Smooth muscle cell (in vitro differentiated cells): ENCODE results near the gene TRIM40. TPM values are rescaled to one million over a fixed set of nuclear protein-coding genes. Genes with fewer than 3 reads are reported as not detected.

ENCODE experiments used
- DNase-seq: peaks from one replicate; lab custom pipeline; 2025; ENCODE audit not compliant: unreplicated experiment; lab: John Stamatoyannopoulos, UW
- H2AFZ ChIP-seq: fragments of 200-600 bp; sonication (generic); 2 replicates; pipeline ENCODE4 v1.6.0; 2016; ENCODE audit warnings: antibody characterized with exemption, low read depth, mild to moderate bottlenecking
- H3F3A ChIP-seq: fragments of 200-600 bp; sonication (generic); 2 replicates; pipeline ENCODE4 v1.6.0; 2017; ENCODE audit warnings: antibody characterized with exemption, low read depth
- H3K27ac ChIP-seq: fragments of 200-600 bp; sonication (generic); 2 replicates; pipeline ENCODE4 v1.5.1; 2016; ENCODE audit warnings: low read depth, mild to moderate bottlenecking
- H3K27me3 ChIP-seq: fragments of 200-600 bp; sonication (generic); 2 replicates; pipeline ENCODE4 v1.6.1; 2016; ENCODE audit warnings: low read depth, mild to moderate bottlenecking
- H3K36me3 ChIP-seq: fragments of 200-600 bp; sonication (generic); 2 replicates; pipeline ENCODE4 v1.5.1; 2016; ENCODE audit warnings: low read depth
- H3K4me1 ChIP-seq: fragments of 200-600 bp; sonication (generic); 2 replicates; pipeline ENCODE4 v1.5.1; 2016; ENCODE audit warnings: low read depth
- H3K4me2 ChIP-seq: fragments of 200-600 bp; sonication (generic); 2 replicates; pipeline ENCODE4 v1.6.0; 2016; ENCODE audit warnings: mild to moderate bottlenecking
- H3K4me3 ChIP-seq: fragments of 200-600 bp; sonication (generic); 2 replicates; pipeline ENCODE4 v1.5.1; 2016; ENCODE audit warnings: mild to moderate bottlenecking
- H3K79me2 ChIP-seq: fragments of 200-600 bp; sonication (generic); 2 replicates; pipeline ENCODE4 v1.6.0; 2016; ENCODE audit warnings: low read depth, mild to moderate bottlenecking
- H3K9ac ChIP-seq: fragments of 200-600 bp; sonication (generic); 2 replicates; pipeline ENCODE4 v1.6.0; 2016; ENCODE audit warnings: low read depth
- H3K9me3 ChIP-seq: fragments of 200-600 bp; sonication (generic); replicated peaks from 2 replicates; pipeline ENCODE4 v1.5.1; 2016; ENCODE audit warnings: low read depth
- H4K20me1 ChIP-seq: fragments of 200-600 bp; sonication (generic); 2 replicates; pipeline ENCODE4 v1.6.0; 2016; ENCODE audit warnings: low read depth
- whole genome bisulfite sequencing: methylation state at CpG from one replicate; pipeline ENCODE4 v1.1.7; 2016; ENCODE audit warnings: low lambda C conversion rate; 5-methylcytosine and 5-hydroxymethylcytosine counted together
- polyA plus RNA-seq: library from polyadenylated mRNA; unstranded; fragments of >200 nt; fragmentation: Nextera tagmentation; extraction: Ambion mirVana; gene quantifications from 2 replicates; pipeline ENCODE4 v1.2.1, GENCODE V29; 2016
- total RNA-seq: library from RNA; depleted of rRNA; stranded (reverse); fragments of >200 nt; gene quantifications from 2 replicates; pipeline ENCODE4 v1.2.3, GENCODE V29; 2014
- TF ChIP-seq, protein P1 (sequence below): fragments of 200-600 bp; sonication (generic); IDR thresholded peaks from 2 replicates; pipeline ENCODE4 v1.5.1; 2017; ENCODE audit warnings: borderline replicate concordance, mild to moderate bottlenecking, antibody characterized with exemption; ENCODE audit not compliant: insufficient read depth, poor library complexity, severe bottlenecking

The TRIM40 gene
- total and polyA plus RNA-seq, 2 experiments from 2014 or later = not detected

DNA sequence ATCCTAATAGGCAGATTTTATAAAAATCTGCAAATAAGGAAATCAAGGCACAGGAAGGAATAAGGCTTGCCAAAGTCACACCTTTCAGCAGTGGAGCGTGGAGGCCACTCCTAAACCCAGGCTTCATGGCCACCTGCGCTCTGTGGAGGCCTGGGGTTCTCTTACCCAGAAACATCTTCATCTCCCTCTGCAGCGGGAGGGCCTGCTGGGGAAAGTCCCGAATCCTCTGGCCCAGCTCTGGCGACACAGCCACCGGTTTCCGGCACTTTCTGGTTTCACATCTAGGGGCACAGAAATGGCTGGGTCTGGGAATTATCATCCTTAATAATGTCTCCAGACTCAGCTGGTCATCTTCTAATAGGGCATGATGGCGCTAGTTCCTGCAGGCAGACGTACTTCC, 20.8 kb downstream of the TRIM40 start:
- Histone ChIP-seq H3K4me3 (no peak overlapping the region), H3K9me3 (no peaks in the 10 kb centered on the region), H4K20me1 (no peaks in the 10 kb centered on the region), H2AFZ (no peak overlapping the region), H3F3A (no peaks in the 10 kb centered on the region), H3K79me2 (no peaks in the 10 kb centered on the region), H3K36me3 (no peaks in the 10 kb centered on the region), H3K27ac (no peak overlapping the region), H3K4me2 (no peak overlapping the region), H3K9ac (no peak overlapping the region), H3K27me3 (peaks cover 41% of the 10 kb centered on the region), H3K4me1 (no peaks in the 10 kb centered on the region)
- DNase-seq = no peak
- WGBS = 91% methylated on average over 9 of the region's 9 CpGs
- TF ChIP-seq, protein P1, sequence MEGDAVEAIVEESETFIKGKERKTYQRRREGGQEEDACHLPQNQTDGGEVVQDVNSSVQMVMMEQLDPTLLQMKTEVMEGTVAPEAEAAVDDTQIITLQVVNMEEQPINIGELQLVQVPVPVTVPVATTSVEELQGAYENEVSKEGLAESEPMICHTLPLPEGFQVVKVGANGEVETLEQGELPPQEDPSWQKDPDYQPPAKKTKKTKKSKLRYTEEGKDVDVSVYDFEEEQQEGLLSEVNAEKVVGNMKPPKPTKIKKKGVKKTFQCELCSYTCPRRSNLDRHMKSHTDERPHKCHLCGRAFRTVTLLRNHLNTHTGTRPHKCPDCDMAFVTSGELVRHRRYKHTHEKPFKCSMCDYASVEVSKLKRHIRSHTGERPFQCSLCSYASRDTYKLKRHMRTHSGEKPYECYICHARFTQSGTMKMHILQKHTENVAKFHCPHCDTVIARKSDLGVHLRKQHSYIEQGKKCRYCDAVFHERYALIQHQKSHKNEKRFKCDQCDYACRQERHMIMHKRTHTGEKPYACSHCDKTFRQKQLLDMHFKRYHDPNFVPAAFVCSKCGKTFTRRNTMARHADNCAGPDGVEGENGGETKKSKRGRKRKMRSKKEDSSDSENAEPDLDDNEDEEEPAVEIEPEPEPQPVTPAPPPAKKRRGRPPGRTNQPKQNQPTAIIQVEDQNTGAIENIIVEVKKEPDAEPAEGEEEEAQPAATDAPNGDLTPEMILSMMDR = no peak

DNA sequence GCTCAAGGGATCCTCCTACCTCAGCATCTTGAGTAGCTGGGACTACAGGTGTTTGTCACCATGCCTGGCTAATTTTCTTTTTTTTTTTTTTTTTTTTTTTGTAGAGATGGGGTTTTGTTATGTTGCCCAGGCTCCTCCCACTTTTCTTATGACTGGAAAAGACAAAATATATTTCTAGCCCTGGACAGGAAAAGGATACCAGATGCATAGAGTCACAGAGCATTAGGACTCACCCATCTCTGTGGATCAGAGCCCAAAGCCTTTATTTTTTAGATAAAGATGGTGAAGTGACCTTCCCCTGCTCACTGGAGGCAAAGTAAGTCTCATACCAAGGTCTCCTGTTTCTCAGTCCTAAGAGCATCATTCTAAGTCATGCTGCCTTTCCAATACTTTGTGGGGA, 21.6 kb downstream of the TRIM40 start:
- no peak overlapping the region for H3K4me3 ChIP-seq
- no peak overlapping the region for H3K4me2 ChIP-seq
- no peak for DNase-seq

DNA sequence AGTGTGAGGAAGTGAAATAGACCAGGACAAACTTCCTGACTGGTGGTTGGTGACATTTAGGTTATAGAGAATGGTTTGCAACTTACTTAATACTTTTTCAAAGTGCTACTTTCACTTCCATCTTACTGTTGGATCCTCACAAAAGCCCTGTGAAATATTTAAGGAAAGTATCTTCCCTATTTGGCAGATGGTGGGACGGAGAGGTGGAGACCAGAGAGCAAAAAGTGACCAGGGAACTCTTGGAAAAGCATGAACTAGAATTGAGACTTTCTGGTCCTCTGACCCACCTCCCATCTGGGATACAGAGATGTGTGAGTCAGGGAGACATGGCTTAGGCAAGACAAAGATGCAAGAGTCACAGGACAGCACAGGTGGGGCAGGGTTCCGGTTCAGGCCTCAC, 22.1 kb downstream of the TRIM40 start:
- H3K79me2 ChIP-seq = no peaks in the 10 kb centered on the region
- TF ChIP-seq, protein P1 = no peak
- no peak overlapping the region for H3K27ac ChIP-seq
- no peaks in the 10 kb centered on the region for H3K36me3 ChIP-seq
- no peak overlapping the region for H3K4me2 ChIP-seq
- DNase-seq = no peak
- H3K27me3 ChIP-seq = peaks cover 41% of the 10 kb centered on the region
- H3F3A ChIP-seq = no peaks in the 10 kb centered on the region
- H3K4me1 ChIP-seq = no peaks in the 10 kb centered on the region
- H3K4me3 ChIP-seq = no peak overlapping the region
- H4K20me1 ChIP-seq = no peaks in the 10 kb centered on the region
- WGBS = 86% methylated on average over 2 of the region's 2 CpGs
- no peak overlapping the region for H2AFZ ChIP-seq
- no peak overlapping the region for H3K9ac ChIP-seq
- no peaks in the 10 kb centered on the region for H3K9me3 ChIP-seq

More for the DNA sequence above, 21.6 kb downstream of the TRIM40 start:
- Histone ChIP-seq H3K79me2 (no peaks in the 10 kb centered on the region), H3K36me3 (no peaks in the 10 kb centered on the region), H3K4me1 (no peaks in the 10 kb centered on the region), H3K9me3 (no peaks in the 10 kb centered on the region), H3F3A (no peaks in the 10 kb centered on the region), H2AFZ (no peak overlapping the region), H3K27me3 (peaks cover 41% of the 10 kb centered on the region), H4K20me1 (no peaks in the 10 kb centered on the region), H3K9ac (no peak overlapping the region), H3K27ac (no peak overlapping the region)
- TF ChIP-seq, protein P1 = no peak

DNA sequence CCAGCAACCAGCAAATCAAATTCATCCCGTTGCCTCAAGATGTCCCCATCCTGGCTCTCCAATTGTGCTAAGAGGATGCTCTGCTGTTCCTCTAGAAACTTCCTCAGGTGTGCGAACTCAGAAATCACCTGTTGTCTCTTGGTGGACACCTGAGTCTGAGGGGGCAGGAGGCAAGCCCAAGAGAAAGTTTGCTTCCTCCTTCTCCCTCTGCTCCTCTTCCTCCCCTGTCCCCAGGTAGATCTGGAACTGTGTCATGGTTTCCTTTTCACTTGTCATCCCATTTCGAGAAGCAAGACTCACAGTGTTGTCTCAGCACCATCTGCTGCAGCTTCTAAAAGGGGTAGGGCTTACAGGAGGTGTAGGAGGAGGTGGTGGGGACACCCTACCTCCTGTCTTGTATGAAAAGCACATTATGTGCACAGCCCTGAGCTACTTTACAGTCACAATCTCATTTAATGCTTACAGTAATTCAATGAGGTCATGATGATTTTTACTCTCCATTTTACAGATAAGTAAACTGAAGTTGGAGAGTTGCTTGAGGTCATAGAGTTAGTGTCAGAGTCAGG, 22.6 kb downstream of the TRIM40 start:
- Histone ChIP-seq H3K4me3 (no peak overlapping the region), H4K20me1 (no peaks in the 10 kb centered on the region), H3K27me3 (peaks cover 36% of the 10 kb centered on the region), H3K4me1 (no peaks in the 10 kb centered on the region), H3K27ac (no peak overlapping the region), H3K79me2 (no peaks in the 10 kb centered on the region), H3K36me3 (no peaks in the 10 kb centered on the region), H3K9ac (no peak overlapping the region), H3K9me3 (no peaks in the 10 kb centered on the region), H3K4me2 (no peak overlapping the region), H3F3A (no peaks in the 10 kb centered on the region), H2AFZ (no peak overlapping the region)
- TF ChIP-seq, protein P1 = no peak
- DNase-seq = no peak
- WGBS = 68% methylated on average over 3 of the region's 3 CpGs
